Activated CD4-positive, alpha-beta T cell treated with anti-CD3 and anti-CD28 coated beads for 48 hours (primary cell): ENCODE data around the gene FBLIM1.

Experiments
- DNase-seq: peaks from one replicate; pipeline ENCODE4 v3.0.0-alpha.2; 2020

FBLIM1 gene

DNA sequence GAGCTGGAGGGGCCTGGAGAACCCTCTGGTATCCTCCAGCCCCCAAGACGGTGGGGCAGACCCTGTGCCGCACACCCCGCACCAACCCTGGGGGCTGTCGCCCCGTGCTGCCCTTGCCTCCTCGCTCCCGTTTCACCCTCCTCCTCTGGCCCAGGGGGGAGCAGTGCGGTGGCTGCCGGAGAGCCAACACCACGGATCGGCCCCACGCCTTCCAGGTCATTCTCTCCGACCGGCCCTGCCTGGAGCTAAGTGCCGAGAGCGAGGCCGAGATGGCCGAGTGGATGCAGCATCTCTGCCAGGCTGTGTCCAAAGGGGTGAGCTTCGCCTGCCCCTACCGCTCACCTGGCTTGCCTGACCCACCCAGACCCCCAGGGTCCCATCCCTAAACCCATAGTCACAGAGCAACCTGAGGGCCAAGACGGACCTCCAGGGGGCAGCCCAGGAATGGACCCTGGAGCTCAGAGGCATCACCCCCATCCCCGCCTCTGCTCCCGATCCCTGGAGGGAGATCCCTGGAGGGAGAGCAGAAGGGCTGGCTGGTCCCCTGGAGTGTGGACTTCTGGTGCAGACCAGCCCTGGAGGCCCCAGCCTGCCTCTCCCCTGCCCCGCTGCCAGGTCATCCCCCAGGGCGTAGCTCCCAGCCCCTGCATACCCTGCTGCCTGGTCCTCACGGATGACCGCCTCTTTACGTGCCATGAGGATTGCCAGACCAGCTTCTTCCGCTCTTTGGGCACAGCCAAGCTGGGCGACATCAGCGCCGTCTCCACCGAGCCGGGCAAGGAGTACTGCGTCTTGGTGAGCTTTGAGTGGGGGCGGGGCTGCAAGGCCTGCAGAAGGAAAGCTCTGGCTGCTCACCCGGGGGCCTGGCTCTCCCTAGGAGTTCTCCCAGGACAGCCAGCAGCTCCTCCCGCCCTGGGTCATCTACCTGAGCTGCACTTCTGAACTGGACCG lies 26.6 kb upstream of the FBLIM1 start:
- no peak for DNase-seq

DNA sequence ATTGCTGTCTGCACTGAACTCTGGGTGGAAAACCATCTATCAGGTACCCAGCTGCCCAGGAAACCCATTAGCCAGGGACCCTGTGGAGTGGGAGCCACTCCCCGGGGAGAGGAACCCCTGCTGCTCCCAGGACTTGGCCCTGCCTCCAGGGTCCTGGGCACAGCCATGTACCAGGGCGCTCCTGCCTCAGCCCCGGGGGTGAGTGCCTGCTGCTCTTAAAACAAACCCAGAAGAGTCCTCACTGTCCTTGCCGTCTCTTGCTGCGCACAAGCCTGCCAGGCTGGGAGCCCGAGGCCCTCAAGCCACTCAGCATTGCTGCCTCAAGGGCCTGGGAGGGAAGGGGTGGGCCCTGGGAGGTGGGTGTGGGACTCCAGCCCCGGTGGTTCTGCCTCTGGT lies 25.9 kb upstream of the FBLIM1 start:
- DNase-seq: no peak

DNA sequence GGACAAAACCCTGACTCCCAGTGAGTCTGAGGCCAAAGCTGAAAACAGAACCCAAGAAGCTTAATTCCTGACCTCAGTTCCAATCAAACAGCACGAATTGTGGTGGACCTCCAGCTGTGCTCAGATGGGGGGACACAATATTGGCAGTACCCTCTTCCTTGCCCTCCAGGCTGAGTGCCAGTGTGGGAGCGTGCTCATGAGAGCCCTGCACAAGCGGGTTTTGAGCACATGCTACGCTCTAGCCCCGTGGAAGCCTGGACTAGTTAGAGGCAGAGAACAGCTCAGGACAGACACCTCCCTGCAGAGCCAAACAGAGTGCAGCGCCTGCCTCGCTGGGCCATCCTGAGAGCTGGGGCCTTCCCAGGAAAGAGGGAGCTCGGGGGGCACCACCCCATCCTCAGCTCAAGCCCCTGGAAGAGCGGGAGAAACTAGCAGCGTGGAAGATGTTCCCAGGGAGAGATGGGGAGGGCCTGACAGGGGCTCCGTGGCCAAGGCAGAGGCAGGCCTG lies 25.3 kb upstream of the FBLIM1 start:
- no peak for DNase-seq

DNA sequence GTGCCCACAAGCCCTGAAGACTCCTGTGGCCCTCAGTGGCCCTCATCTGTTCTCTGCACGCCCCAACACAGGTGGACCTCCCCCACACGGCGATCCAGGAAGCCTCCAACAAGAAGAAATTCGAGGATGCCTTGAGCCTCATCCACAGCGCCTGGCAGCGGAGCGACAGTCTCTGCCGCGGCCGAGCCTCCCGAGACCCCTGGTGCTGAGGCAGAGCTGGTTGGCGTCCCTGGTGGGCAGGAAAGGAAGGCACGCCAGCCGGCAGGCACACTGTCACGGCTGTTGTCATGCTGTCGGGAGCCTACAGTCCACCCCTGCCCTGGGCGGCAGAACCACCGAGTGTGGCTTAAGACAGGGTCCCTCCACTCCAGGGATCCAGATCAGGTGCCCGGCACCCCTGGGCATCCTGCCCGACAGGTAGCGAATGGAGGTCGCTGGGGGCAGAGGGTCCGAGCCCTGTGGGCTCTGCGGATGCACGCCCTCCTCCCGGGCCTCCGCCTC lies 24.8 kb upstream of the FBLIM1 start:
- no peak for DNase-seq

DNA sequence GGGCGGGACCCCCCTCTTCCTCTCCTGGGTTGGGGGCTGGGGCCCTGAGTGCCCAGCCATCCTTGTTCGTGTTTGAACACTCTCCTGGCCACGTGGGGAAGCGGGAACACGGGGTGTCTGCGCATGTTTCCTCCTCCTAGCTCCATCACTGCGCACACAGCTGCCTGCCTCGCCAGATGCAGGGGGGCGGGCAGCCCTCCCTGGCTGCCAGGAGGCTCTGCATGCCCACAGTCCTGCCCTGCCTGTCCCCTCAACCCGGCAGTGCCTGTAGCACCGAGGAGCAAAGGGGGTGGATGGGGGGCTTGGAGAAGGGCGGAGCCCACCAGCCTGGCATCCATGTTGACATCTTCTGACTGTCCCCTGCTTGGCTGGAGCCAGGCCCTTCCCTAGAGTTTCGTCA lies 24.3 kb upstream of the FBLIM1 start:
- DNase-seq: no peak

DNA sequence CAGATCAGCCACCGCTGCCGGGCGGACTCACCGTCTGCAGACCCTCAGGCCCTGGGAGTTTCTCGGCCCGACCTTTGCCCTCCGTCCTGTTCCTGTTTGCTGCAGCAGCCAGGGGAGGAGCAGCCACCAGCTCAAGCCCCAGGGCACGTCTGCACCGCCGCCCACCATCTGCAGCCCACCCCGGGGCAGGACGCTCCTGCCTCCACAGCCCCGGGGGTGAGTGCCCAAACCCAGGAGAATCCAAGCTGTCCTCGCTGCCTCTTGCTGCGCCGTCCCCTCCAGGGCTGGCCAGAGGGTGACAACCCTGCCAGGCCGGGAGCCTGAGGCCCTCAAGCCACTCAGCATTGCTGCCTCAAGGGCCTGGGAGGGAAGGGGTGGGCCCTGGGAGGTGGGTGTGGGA lies 23.7 kb upstream of the FBLIM1 start:
- no peak for DNase-seq

DNA sequence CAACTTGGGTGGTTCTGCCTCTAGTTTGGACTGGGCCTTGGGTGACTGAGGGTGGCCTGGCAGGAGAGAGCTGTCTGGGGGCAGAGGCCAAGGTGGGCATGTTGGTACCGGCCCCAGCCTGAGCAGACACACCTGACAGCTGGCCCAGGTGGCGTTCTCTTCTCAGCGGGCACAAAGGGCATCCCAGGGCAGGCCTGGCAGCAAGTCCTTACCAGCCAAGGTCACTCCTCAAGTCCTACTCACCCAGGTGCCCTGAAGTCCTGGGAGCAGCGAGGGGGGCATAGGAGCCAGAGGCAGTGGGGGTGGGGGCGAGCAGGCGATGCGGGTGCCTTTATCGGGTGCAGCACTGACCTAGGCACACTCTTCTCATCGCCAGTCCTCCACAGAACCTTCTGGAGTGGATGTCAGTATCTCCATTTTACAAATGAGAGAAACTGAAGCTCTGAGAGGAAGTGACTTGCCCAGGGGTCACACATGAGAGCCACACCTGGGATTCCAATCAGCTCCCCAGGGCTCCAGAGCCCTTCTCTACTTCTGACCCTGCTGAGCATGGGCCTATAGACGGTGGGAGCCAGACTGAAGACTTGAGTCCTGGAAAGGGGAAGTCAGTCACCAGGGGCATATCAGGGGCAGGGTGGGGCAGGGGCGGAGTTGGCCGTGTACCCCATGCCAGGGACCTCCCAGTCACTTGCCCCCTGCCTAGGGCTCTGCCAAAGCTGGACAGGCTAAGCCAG lies 23.1 kb upstream of the FBLIM1 start:
- DNase-seq: no peak

DNA sequence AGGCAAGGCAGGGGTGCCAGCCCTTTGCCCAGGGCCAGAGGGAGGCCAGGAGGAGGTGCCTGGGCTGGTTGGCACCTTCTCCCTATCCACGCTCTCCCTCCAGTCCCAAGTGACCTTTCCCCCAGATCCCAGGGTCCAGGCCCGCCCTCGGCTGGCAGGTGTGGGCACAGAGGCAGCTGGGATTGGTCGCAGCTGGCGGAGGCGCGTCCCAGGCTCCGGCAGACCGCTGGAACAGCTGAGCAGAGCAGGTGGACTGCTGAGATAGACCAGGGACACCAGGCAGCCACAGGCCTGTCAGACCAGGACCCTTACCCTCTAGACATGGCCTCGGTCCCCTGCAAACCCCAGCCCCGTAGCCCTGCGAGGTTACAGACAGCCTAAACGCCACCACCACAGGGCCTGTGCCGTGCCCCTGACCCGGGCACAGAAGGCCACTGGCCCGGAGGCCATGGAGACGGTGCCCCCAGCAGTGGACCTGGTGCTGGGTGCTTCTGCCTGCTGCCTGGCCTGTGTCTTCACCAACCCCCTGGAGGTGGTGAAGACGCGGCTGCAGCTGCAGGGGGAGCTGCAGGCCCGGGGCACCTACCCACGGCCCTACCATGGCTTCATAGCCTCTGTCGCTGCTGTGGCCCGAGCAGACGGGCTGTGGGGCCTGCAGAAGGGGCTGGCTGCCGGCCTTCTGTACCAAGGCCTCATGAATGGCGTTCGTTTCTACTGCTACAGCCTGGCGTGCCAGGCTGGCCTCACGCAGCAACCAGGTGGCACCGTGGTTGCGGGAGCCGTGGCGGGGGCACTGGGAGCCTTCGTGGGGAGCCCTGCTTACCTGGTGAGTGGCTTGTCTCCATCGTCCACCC lies 22.3 kb upstream of the FBLIM1 start, which contains the start of gene SLC25A34:
Gene SLC25A34, plus strand, starts transcription at position 221 of the 854 bp plus-strand sequence. Its CDS starts 228 bp downstream, at position 449.
- no peak for DNase-seq

DNA sequence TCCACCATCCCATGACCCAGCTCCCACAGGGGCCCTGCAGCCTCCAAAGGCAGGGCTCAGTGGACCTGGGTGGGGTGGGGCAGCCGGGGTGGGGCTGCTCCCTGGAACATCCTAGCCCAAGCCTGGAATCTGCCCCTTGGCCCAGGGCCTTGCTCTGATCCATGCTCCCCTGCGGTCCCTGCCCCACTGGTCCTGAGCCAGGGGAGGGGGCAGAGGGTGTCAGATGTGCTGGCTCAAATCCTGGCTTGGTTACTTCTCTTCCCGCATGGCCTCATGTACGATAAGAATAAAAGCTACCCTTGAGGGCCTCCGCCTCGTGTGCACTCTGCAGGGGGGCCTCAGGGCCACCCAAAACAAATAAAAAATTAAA lies 21.7 kb upstream of the FBLIM1 start:
- no peak for DNase-seq

DNA sequence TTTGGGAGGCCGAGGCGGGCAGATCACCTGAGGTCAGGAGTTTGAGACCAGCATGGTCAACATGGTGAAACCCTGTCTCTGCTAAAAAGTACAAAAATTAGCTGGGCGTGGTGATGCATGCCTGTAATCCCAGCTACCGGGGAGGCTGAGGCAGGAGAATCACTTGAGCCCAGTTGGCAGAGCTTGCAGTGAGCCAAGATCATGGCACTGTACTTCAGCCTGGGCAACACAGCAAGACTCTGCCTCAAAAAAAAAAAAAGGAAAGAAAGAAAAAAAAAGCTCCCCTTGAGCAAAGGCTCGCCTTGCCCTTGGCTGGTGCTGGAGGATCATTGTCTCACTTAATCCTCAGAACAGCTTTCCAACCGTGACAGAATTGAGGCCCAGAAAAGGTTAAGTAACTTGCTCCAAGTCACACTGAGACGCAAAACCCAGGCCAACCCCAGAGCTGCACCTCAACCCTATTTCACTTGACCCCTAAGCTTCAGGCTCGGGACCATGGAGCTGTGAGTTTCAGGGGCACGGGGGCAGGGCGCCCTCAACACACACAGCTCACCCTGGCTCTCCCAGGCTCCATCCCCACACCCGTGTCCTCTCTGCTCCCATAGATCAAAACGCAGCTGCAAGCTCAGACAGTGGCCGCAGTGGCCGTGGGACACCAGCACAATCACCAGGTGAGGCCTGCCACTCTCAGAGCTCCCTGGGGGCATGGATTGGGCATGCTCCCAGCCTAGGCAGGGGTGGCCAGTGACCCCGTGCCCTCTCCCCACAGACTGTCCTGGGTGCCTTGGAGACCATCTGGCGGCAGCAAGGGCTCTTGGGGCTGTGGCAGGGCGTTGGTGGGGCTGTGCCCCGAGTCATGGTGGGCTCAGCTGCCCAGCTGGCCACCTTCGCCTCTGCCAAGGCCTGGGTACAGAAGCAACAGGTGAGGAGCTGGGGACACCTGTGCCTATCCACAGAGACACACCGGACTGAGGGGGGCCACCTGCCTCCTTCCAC lies 21.0 kb upstream of the FBLIM1 start:
- no peak for DNase-seq

DNA sequence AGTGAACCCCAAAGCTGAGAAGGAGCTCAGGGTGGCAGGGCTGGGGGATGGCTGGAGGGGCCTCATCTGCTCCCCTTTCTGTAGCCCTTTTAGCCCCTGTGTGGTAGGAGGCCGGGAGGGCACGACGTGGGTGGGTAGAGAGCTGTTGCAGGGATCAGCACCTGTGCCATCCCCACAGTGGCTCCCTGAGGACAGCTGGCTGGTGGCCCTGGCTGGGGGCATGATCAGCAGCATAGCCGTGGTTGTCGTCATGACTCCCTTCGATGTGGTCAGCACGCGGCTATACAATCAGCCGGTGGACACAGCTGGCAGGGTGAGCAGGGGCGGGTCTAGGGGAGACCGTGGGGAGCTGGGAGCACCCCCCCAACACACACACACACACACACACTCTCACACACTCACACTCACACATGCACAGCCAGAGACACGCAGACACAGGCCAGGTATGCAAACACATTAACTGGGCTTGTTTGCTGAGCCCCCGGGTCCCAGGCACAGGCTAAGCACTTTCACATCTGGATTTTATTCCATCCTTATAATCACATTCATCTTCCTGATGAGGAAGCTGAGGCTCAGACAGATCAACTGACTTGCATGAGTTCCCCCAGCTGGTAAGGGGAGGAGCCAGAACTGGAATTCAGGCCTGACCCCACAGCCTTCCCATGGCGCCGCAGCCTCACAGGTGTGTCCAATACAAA lies 20.0 kb upstream of the FBLIM1 start:
- no peak for DNase-seq

DNA sequence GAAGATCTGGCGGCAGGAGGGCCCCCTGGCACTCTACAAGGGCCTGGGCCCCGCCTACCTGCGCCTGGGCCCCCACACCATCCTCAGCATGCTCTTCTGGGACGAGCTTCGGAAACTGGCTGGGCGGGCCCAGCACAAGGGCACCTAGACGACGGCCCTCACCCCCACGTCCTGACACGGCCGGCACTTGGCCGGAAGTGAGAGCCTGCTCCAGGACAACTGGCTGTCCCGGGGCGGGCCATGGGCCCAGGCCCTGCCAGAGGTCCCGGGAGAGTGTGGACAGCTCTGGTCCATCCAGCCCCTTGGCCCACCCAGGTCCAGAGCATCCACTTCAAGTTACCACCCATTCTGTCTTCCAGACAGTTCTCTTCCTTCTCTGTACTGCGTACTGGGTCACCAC lies 19.3 kb upstream of the FBLIM1 start:
- DNase-seq: no peak

DNA sequence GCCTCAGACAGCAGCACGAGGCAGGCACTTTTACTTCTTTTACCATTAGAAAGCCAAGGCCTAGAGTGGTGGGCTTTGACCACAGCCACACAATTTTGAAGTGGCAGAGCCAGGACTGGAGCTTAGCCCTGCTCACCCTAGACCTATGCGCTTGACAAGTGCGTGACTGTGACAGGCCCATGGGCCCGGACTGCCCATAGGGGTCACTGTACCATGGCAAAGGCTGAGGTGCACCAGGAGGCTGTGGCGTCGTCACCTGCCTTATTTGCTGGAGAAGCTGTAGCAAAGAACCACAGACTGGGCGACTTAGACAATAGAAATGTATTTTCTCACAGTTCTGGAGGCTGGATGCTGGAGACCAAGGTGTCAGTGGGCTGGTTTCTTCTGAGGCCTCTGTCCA lies 18.9 kb upstream of the FBLIM1 start:
- DNase-seq: no peak

DNA sequence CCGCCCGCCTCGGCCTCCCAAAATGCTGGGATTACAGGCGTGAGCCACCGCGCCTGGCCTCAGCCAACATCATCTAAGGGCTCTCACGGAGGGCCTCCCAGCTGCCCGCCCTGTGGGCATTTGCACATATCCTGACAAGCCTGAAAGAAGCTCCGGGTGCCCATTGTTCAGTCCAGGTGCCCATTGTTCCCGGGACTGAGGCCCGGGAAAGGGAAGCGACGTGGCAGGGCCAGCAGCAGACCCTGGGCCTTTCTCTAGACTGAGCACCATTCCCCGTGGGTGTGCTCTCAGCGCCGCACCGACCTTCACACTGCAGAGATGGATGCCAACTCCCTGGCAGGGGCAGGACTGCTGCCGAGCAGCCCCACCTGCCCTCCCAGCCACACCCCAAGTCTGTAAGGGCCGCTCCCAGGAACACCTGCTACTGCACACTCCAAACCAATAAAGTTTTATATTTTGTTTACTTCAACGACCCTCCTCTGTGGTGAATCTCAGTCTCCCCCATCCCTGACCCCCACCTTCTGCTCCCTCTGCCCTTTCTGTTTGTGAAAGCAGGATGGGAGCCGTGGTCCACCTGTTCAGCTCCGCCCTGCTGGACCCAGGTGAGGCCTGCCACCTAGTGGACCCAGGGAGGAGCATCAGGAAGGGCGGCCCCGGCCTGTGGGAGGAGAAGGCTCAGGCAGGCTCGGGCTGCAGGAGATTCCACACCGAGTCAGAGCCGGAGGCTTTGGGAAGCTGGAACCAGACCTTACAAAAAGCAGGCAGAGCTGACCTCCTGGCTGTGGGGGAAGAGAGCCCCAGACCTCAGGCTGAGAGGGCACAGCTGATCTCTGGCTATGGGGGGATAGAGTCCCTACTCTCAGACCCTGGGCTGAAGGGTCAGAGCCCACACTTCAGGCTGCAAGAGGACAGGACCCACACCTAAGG lies 17.4 kb upstream of the FBLIM1 start:
- DNase-seq: peak; percentile 82

DNA sequence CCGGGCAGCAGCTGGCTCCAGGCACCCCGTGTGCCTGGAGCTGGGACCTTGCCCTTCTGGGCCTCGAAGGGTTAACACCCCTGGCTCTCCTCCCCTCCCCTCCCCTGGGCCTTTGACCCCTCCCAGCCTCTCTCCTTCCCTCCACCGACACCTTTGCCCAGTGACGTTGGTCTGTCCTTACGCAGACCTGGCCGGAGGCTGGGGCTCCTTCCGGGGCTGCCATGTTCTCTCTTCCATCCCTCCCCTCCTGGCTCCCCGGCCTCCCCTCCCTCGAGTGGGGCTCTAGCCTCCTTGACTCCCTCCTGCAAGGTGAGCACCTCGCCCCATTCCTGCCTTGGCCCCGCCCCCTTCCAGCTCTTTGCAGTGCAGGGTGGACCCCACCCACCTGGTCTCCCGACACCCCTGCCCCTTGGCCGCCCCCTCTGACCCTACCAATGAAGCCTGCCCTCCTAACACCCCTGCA lies 16.2 kb upstream of the FBLIM1 start, which contains the start of gene TMEM82:
Gene TMEM82, plus strand, starts transcription at position 161 of the 463 bp plus-strand sequence. Its CDS starts 61 bp downstream, at position 222.
- DNase-seq: no peak

DNA sequence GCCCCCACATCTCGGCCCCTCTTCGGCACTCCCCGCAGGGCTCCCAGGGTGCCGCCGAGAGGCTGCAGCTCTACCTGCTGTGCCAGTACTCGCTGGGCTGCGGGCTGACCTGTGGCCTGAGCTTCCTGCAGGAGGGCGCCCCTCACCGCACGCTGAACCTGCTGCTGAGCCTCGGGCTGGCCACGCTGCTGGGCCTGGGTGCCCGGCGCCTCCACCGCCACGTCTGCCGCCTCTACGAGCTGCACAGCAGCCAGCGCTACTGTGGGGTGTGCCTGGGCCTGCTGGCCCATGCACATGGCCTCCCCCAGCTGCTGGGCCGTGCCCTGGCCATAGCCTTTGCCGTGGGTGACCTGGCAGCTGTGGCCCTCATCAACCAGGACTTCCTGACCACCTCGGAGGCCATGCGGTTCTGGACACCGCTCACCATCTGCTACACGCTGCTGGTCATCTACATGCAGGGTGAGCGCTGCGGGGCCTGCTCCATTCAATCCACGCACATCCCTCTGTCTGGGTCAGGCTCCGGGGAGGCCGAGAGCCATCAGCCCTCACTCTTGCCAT lies 14.4 kb upstream of the FBLIM1 start:
- no peak for DNase-seq

DNA sequence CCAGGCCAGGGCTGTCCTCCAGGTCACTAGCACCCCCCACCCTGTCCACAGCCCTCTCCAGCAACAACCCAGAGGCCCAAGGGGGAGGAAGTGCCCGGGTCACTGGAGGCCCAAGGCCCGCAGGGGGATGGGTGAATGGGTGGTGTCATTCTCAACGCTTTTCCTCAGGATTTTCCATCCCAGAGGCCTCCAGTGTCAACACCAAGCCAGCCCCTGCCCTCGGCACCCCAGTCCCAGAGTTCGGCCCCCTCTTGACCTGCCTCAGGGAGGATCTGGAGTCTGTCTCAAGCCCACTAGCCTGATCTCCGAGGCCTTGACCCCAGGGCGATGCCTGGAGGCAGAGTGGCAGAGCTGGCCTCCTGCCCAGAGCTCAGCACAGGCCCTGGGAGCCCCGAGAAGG lies 11.2 kb upstream of the FBLIM1 start:
- no peak for DNase-seq

DNA sequence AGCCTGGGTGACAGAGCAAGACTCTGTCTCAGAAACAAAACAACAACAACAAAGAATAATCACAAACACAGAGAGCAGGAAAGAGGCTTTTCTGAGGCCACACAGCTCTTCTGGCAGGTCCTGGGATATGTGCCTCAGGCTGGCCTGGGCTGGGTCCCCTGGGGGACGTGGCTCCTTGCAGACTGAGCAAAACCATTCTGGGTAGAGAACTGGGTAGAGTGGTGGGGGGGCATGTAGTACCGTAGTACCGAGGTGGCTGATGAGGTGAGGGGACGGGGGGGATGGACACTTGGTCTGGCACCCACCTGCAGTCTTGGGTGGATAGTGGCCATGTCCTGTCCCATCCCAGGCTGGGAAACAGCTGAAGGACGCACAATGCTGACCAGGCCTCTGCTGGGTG lies 10.3 kb upstream of the FBLIM1 start:
- DNase-seq: no peak
